GM12878 (cell line): ENCODE data around the gene AP2B1. TPM values are rescaled to one million over a fixed set of nuclear protein-coding genes. Genes with fewer than 3 reads are reported as not detected.
A peak's percentile ranks its signal among the peaks of the same experiment; 100 is the strongest.

ENCODE experiments used
- ATAC-seq: fragments of 200-7000 bp; cut with Tn5 transposase; 3 replicates; pipeline ENCODE4 v1.9.1; 2020; ENCODE audit warnings: mild to moderate bottlenecking, moderate library complexity
- BruUV-seq: library from RNA; stranded (reverse); fragments of 400-500 nt; replicated peaks from 2 replicates; lab custom pipeline; 2021; lab: Mats Ljungman, UMichigan
- CTCF ChIA-PET: fragments of 300-600 bp; sonication (Branson Sonifier 250); formaldehyde crosslinking; extraction: SDS; loops from one replicate; lab custom pipeline; 2021; ENCODE audit warnings: inconsistent platforms; lab: Yijun Ruan, JAX
- POLR2A ChIA-PET: fragments of 350-600 bp; formaldehyde crosslinking; extraction: SDS; loops from one replicate; lab custom pipeline; 2021; ENCODE audit warnings: inconsistent platforms; lab: Charles Lee
- RAD21 ChIA-PET: fragments of 300-600 bp; sonication (Branson Sonifier 250); formaldehyde crosslinking; loops from one replicate; lab custom pipeline; 2023; ENCODE audit warnings: antibody characterized with exemption; ENCODE audit not compliant: unreplicated experiment; lab: Charles Lee
- SMC1A ChIA-PET: fragments of 300-600 bp; sonication (Branson Sonifier 250); formaldehyde crosslinking; loops from one replicate; lab custom pipeline; 2023; ENCODE audit not compliant: unreplicated experiment, uncharacterized antibody; lab: Charles Lee
- DNase-seq: peaks from one replicate; pipeline ENCODE4 v3.0.0-alpha.2; 2011; ENCODE audit warnings: low read depth, low spot score
- FAIRE-seq: peaks from 3 replicates; lab custom pipeline; 2011; peaks lifted over from hg19 to GRCh38; lab: Jason Lieb, UNC
- H2AFZ ChIP-seq: 2 replicates; pipeline ENCODE4 v1.6.0; 2011; ENCODE audit warnings: low read depth, low read length, control low read depth; ENCODE audit not compliant: control insufficient read depth
- H3K27ac ChIP-seq: 2 replicates; pipeline ENCODE4 v1.5.1; 2011; ENCODE audit warnings: control low read depth; ENCODE audit not compliant: control insufficient read depth, insufficient read depth
- H3K27me3 ChIP-seq, 2 experiments: replicated peaks in 1 of 2; 2 replicates each; pipeline versions ENCODE4 v1.6.0 to v1.6.1; 2011; ENCODE audit warnings: low read length in 1 of 2; ENCODE audit not compliant: control insufficient read depth in 2 of 2, insufficient read depth in 2 of 2
- H3K36me3 ChIP-seq, 2 experiments: 2 replicates each; pipeline ENCODE4 v1.5.1; 2011; ENCODE audit warnings: low read length in 1 of 2; ENCODE audit not compliant: control insufficient read depth in 2 of 2, insufficient read depth in 2 of 2
- H3K4me1 ChIP-seq: 2 replicates; pipeline ENCODE4 v1.6.1; 2011; ENCODE audit warnings: mild to moderate bottlenecking, low read length, moderate library complexity, mixed read lengths; ENCODE audit not compliant: control insufficient read depth, insufficient read depth
- H3K4me2 ChIP-seq: 2 replicates; pipeline ENCODE4 v1.6.0; 2011; ENCODE audit warnings: control low read depth; ENCODE audit not compliant: control insufficient read depth, insufficient read depth
- H3K4me3 ChIP-seq: fragments of 200-600 bp; sonication (generic); 2 replicates; pipeline ENCODE4 v1.5.1; 2016
- H3K79me2 ChIP-seq: 2 replicates; pipeline ENCODE4 v1.6.0; 2011; ENCODE audit warnings: low read length; ENCODE audit not compliant: control insufficient read depth, insufficient read depth
- H3K9ac ChIP-seq: 2 replicates; pipeline ENCODE4 v1.8.0; 2011; ENCODE audit warnings: low read length, control low read depth, mixed read lengths; ENCODE audit not compliant: control insufficient read depth, insufficient read depth
- H3K9me3 ChIP-seq: replicated peaks from 3 replicates; pipeline ENCODE4 v1.5.1; 2011; ENCODE audit warnings: mild to moderate bottlenecking, low read length; ENCODE audit not compliant: control insufficient read depth, insufficient read depth
- H4K20me1 ChIP-seq: 2 replicates; pipeline ENCODE4 v1.6.0; 2011; ENCODE audit not compliant: control insufficient read depth, insufficient read depth
- BMI1 ChIP-seq: fragments of 450-650 bp; IDR thresholded peaks from 2 replicates; pipeline ENCODE4 v1.6.1; 2016; ENCODE audit warnings: mild to moderate bottlenecking, moderate library complexity, borderline replicate concordance
- IKZF1 ChIP-seq: fragments of 450-650 bp; conservative IDR thresholded peaks from 2 replicates; pipeline ENCODE4 v1.6.1; 2017; ENCODE audit warnings: antibody characterized with exemption, mild to moderate bottlenecking
- RAD21 ChIP-seq: IDR thresholded peaks from 2 replicates; pipeline ENCODE4 v1.6.1; 2011; ENCODE audit warnings: mild to moderate bottlenecking, low read depth, low read length, moderate library complexity; ENCODE audit not compliant: insufficient read depth
- SMC3 ChIP-seq: IDR thresholded peaks from 2 replicates; pipeline ENCODE4 v1.6.1; 2011; ENCODE audit warnings: low read length, improper control_type of control experiment, borderline replicate concordance
- SRF ChIP-seq, 2 experiments: IDR thresholded peaks; 2 replicates each; pipeline ENCODE4 v1.6.1; 2011; ENCODE audit warnings: low read depth in 2 of 2, low read length in 2 of 2, mild to moderate bottlenecking in 1 of 2, moderate library complexity in 1 of 2
- WGBS: methylation state at CpG from one replicate; pipeline ENCODE4 v1.1.6; 2016; ENCODE audit warnings: low lambda C conversion rate; ENCODE audit not compliant: insufficient replicate concordance, insufficient coverage; ENCODE audit errors: missing lambda C conversion rate; 5-methylcytosine and 5-hydroxymethylcytosine counted together
- in situ Hi-C: fragments of 300-500 bp; cut with MboI; formaldehyde crosslinking; loops from 9 replicates; pipeline ENCODE4 v1.14.3; 2018; ENCODE audit warnings: mixed read lengths
- intact Hi-C: fragments of 100-400 bp; cut with micrococcal nuclease; formaldehyde crosslinking; loops from one replicate; pipeline ENCODE4 v1.14.2; 2022; ENCODE audit not compliant: unreplicated experiment
- polyA plus RNA-seq, 11 experiments: library from polyadenylated mRNA; depleted of rRNA in 4 of 11; unstranded in 6 of 11; stranded (reverse) in 5 of 11; fragments of >200 nt; fragmentation: Nextera tagmentation in 4 of 11; fragmentation: Illumina TruSeq in 1 of 11; extraction: Ambion mirVana in 4 of 11; extraction: Trizol in 1 of 11; gene quantifications; 1 replicate in 1 of 11; 2 replicates in 10 of 11; pipeline versions ENCODE4 v1.2.1 to v1.2.3, GENCODE V29; 2011 to 2016; ENCODE audit warnings: inconsistent platforms in 2 of 11, missing spikeins in 2 of 11, low read depth in 1 of 11
- total RNA-seq, 4 experiments: library from RNA; depleted of rRNA in 3 of 4; stranded (reverse); fragments of >200 nt in 3 of 4; fragmentation: Illumina TruSeq in 1 of 4; extraction: Trizol in 1 of 4; gene quantifications; 2 replicates each; pipeline versions ENCODE4 v1.2.1 to v1.2.3, GENCODE V29; 2013 to 2021
- TF ChIP-seq, protein P1 (sequence below): IDR thresholded peaks from 2 replicates; pipeline ENCODE4 v1.6.1; 2012; ENCODE audit warnings: mild to moderate bottlenecking, low read depth, low read length
- TF ChIP-seq, protein P2 (sequence below): fragments of 450-650 bp; IDR thresholded peaks from 2 replicates; pipeline ENCODE4 v1.6.1; 2017; ENCODE audit warnings: mild to moderate bottlenecking, moderate library complexity
- TF ChIP-seq, protein P3 (sequence below), 3 experiments: IDR thresholded peaks in 2 of 3; conservative IDR thresholded peaks in 1 of 3; 2 replicates each; pipeline ENCODE4 v1.5.1; 2011; ENCODE audit warnings: low read depth in 3 of 3, low read length in 3 of 3, mild to moderate bottlenecking in 3 of 3, control low read depth in 2 of 3, moderate library complexity in 2 of 3, inconsistent platforms in 1 of 3, mixed read lengths in 1 of 3; ENCODE audit not compliant: control insufficient read depth in 2 of 3, insufficient read depth in 1 of 3; ENCODE audit errors: extremely low read depth in 1 of 3

AP2B1 gene
- total and polyA plus RNA-seq, 10 of the 15 experiments (the other 5 are each of a cell fraction or from before 2014, with no cell fraction given): 18.6 to 112 (median 53.9) TPM

DNA sequence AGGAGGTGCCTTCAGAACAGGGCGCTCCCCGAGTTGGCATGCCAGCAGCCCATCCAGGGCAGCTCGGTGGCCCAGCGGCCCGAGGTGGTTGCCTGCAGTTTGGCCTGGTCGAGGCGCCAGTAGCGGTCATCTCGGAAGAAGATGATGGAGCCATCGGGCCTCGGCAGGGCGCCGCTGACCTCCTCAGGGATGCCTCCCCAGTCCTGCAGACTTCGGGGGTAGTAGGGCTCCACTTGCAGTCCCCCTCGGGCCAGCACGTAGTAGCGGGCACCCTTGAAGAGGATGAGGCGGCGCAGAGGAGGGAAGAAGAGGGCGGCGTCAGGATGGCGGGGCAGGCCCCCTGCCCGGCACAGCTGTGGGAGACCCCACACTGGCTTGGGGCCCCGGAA lies 179.4 kb downstream of the AP2B1 start (continued):
- TF ChIP-seq SRF (IDR thresholded peaks at IDR 0.05; ENCODE audit: low read depth in 2 of 2, low read length in 2 of 2): no peak

DNA sequence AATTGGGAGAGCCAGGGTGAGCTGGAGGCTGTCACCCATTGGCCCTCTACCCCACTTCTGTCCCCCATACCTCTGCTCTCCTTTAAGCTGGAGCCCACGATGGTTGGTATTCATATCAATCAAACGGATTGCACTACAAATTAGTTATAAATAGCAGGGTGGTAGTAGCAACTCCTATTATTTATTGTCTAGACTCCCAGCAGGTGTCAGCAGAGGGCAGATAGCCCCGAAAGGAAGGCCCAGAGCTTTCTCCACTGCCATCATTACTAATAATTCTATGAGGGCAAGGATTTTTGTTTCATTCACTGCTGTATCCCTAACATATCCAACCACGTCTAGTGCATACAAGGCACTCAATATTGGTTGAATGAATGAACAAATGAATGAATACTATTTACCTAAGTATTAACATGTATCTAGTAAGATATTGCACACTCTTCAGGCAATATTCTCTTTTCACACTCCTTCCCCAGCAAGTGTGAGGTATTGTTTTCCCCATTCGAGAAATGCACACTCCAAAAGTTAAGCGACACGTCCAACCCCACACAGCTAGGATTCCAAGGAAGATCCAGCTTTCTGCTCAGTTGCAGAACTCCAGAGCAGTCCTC lies 179.9 kb downstream of the AP2B1 start:
- RAD21 ChIA-PET: interaction anchor here (0.6 kb wide), 1 partner anchor 53 kb away, joined by 3 read pairs; no protein-coding TSS in a partner anchor
- SMC1A ChIA-PET: interaction anchor here (0.6 to 1.3 kb wide), 3 partner anchors 10 to 52 kb away, joined by 3 to 5 read pairs (median 3); no protein-coding TSS in a partner anchor
- intact Hi-C loops (loop anchor here (2.0 kb wide), 1 partner anchor 42 kb away; the partner anchor contains the start of gene TAF15), in situ Hi-C loops (loop anchor here (5.0 kb wide), 1 partner anchor 40 kb away; the partner anchor contains the start of gene TAF15)
- H3K9ac ChIP-seq: no peak overlapping the region
- no TSS peak for BruUV-seq
- WGBS: 4% methylated on average over 7 of the region's 7 CpGs
- no peaks in the 10 kb centered on the region for H4K20me1 ChIP-seq
- H2AFZ ChIP-seq: no peak overlapping the region
- ATAC-seq (no peak), DNase-seq (no peak), FAIRE-seq (no peak)
- no peak overlapping the region for H3K4me3 ChIP-seq
- CTCF ChIA-PET: interaction anchor here (0.6 to 8.3 kb wide), 4 partner anchors 19 to 225 kb away, joined by 3 to 220 read pairs (median 4); partner anchors contain the start of gene TAF15
- no peak overlapping the region for H3K4me2 ChIP-seq
- TF ChIP-seq, protein P1, sequence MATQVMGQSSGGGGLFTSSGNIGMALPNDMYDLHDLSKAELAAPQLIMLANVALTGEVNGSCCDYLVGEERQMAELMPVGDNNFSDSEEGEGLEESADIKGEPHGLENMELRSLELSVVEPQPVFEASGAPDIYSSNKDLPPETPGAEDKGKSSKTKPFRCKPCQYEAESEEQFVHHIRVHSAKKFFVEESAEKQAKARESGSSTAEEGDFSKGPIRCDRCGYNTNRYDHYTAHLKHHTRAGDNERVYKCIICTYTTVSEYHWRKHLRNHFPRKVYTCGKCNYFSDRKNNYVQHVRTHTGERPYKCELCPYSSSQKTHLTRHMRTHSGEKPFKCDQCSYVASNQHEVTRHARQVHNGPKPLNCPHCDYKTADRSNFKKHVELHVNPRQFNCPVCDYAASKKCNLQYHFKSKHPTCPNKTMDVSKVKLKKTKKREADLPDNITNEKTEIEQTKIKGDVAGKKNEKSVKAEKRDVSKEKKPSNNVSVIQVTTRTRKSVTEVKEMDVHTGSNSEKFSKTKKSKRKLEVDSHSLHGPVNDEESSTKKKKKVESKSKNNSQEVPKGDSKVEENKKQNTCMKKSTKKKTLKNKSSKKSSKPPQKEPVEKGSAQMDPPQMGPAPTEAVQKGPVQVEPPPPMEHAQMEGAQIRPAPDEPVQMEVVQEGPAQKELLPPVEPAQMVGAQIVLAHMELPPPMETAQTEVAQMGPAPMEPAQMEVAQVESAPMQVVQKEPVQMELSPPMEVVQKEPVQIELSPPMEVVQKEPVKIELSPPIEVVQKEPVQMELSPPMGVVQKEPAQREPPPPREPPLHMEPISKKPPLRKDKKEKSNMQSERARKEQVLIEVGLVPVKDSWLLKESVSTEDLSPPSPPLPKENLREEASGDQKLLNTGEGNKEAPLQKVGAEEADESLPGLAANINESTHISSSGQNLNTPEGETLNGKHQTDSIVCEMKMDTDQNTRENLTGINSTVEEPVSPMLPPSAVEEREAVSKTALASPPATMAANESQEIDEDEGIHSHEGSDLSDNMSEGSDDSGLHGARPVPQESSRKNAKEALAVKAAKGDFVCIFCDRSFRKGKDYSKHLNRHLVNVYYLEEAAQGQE: no peak
- TF ChIP-seq, protein P2, sequence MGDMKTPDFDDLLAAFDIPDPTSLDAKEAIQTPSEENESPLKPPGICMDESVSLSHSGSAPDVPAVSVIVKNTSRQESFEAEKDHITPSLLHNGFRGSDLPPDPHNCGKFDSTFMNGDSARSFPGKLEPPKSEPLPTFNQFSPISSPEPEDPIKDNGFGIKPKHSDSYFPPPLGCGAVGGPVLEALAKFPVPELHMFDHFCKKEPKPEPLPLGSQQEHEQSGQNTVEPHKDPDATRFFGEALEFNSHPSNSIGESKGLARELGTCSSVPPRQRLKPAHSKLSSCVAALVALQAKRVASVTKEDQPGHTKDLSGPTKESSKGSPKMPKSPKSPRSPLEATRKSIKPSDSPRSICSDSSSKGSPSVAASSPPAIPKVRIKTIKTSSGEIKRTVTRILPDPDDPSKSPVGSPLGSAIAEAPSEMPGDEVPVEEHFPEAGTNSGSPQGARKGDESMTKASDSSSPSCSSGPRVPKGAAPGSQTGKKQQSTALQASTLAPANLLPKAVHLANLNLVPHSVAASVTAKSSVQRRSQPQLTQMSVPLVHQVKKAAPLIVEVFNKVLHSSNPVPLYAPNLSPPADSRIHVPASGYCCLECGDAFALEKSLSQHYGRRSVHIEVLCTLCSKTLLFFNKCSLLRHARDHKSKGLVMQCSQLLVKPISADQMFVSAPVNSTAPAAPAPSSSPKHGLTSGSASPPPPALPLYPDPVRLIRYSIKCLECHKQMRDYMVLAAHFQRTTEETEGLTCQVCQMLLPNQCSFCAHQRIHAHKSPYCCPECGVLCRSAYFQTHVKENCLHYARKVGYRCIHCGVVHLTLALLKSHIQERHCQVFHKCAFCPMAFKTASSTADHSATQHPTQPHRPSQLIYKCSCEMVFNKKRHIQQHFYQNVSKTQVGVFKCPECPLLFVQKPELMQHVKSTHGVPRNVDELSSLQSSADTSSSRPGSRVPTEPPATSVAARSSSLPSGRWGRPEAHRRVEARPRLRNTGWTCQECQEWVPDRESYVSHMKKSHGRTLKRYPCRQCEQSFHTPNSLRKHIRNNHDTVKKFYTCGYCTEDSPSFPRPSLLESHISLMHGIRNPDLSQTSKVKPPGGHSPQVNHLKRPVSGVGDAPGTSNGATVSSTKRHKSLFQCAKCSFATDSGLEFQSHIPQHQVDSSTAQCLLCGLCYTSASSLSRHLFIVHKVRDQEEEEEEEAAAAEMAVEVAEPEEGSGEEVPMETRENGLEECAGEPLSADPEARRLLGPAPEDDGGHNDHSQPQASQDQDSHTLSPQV: no peak
- TF ChIP-seq SMC3: peak; percentile 46; the same call in 1 of the 2 replicates
- TF ChIP-seq RAD21: peak; percentile 48; the same call in 1 of the 2 replicates
- TF ChIP-seq BMI1: no peak
- TF ChIP-seq, protein P3, sequence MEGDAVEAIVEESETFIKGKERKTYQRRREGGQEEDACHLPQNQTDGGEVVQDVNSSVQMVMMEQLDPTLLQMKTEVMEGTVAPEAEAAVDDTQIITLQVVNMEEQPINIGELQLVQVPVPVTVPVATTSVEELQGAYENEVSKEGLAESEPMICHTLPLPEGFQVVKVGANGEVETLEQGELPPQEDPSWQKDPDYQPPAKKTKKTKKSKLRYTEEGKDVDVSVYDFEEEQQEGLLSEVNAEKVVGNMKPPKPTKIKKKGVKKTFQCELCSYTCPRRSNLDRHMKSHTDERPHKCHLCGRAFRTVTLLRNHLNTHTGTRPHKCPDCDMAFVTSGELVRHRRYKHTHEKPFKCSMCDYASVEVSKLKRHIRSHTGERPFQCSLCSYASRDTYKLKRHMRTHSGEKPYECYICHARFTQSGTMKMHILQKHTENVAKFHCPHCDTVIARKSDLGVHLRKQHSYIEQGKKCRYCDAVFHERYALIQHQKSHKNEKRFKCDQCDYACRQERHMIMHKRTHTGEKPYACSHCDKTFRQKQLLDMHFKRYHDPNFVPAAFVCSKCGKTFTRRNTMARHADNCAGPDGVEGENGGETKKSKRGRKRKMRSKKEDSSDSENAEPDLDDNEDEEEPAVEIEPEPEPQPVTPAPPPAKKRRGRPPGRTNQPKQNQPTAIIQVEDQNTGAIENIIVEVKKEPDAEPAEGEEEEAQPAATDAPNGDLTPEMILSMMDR (IDR thresholded peaks at IDR 0.05 in 2 of 3, conservative IDR thresholded peaks at IDR 0.05 in 1 of 3; ENCODE audit: control insufficient read depth in 2 of 3, extremely low read depth in 1 of 3, insufficient read depth in 1 of 3, low read depth in 3 of 3, low read length in 3 of 3): peak; percentile 31 to 52 (median 37); a peak in 4 of 6 replicates
- TF ChIP-seq IKZF1: no peak
- H3K36me3 ChIP-seq: no peaks in the 10 kb centered on the region
- H3K79me2 ChIP-seq: no peaks in the 10 kb centered on the region
- POLR2A ChIA-PET: interaction anchor here (0.5 to 1.2 kb wide), 3 partner anchors 42 to 113 kb away, joined by 3 to 6 read pairs (median 4); partner anchors contain the start of gene TAF15
- peaks cover 0 to 6% of the 10 kb centered on the region in 2 experiments; a peak in 3 of 4 replicates for H3K27me3 ChIP-seq
- H3K9me3 ChIP-seq: no peaks in the 10 kb centered on the region
- no peak overlapping the region for H3K27ac ChIP-seq
- H3K4me1 ChIP-seq: peaks cover 5% of the 10 kb centered on the region
